ENCODE results near the gene SPAG16. TPM values are rescaled to one million over a fixed set of nuclear protein-coding genes. Genes with fewer than 3 reads are reported as not detected.
"Not testable (repeated sequence)": the region's sequence is repeated elsewhere in the genome, so short reads cannot be mapped to it uniquely, and the experiment has no call there.

Gene SPAG16
- total and polyA plus RNA-seq, 2 donors: 32.0 to 45.0 TPM

GRCh38 chr2:213678437-213679218 is 394.4 kb downstream of the SPAG16 start:
- no peaks in the 10 kb centered on the region for H3K27me3 ChIP-seq (ENCODE audit: control insufficient read depth in 2 of 2, insufficient read depth in 1 of 2, low read length in 1 of 2)
- no peak overlapping the region for H3K4me3 ChIP-seq (ENCODE audit: low read length in 2 of 2)
- H3K27ac ChIP-seq (ENCODE audit: low read depth in 1 of 2, low read length in 1 of 2): no peak overlapping the region
- no peak for DNase-seq (ENCODE audit: low read depth in 6 of 9, low spot score in 9 of 9)
- no peaks in the 10 kb centered on the region for H3K36me3 ChIP-seq (ENCODE audit: control insufficient read depth in 2 of 2, insufficient read depth in 2 of 2, low read length in 1 of 2)
- H3K9me3 ChIP-seq (ENCODE audit: control insufficient read depth in 2 of 2, insufficient read depth in 1 of 2, low read length in 1 of 2): no peaks in the 10 kb centered on the region
- 62% methylated on average over 6 of the region's 6 CpGs for WGBS
- no peaks in the 10 kb centered on the region for H3K4me1 ChIP-seq (ENCODE audit: control insufficient read depth in 2 of 2, insufficient read depth in 2 of 2, low read length in 2 of 2)

DNA sequence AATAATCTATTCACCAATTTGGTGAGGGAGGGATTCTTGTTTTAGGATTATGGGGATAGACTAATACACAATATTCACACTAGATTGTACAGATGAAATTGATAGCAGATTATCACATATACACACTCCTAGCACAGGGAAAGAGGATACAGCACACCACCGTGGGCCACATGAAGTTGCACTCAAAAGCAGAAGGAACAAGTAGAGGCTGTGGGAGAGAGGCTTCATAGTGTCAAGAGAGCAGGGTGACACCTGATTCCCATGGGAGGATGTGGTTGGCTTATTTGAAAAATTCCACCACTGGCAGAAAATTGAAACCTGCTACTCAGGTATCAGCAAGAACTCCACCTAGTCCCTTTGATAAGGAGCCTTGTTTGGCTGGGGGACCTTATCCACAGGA is 395.6 kb downstream of the SPAG16 start:
- H3K27ac ChIP-seq (ENCODE audit: low read depth in 1 of 2, low read length in 1 of 2): no peak overlapping the region
- no peak overlapping the region for H3K4me3 ChIP-seq (ENCODE audit: low read length in 2 of 2)
- no peaks in the 10 kb centered on the region for H3K9me3 ChIP-seq (ENCODE audit: control insufficient read depth in 2 of 2, insufficient read depth in 1 of 2, low read length in 1 of 2)
- WGBS: 65% methylated on average over 1 of the region's 1 CpG
- H3K36me3 ChIP-seq (ENCODE audit: control insufficient read depth in 2 of 2, insufficient read depth in 2 of 2, low read length in 1 of 2): no peaks in the 10 kb centered on the region
- no peaks in the 10 kb centered on the region for H3K27me3 ChIP-seq (ENCODE audit: control insufficient read depth in 2 of 2, insufficient read depth in 1 of 2, low read length in 1 of 2)
- H3K4me1 ChIP-seq (ENCODE audit: control insufficient read depth in 2 of 2, insufficient read depth in 2 of 2, low read length in 2 of 2): no peaks in the 10 kb centered on the region
- no peak for DNase-seq (ENCODE audit: low read depth in 6 of 9, low spot score in 9 of 9)

- DNase-seq (ENCODE audit: low read depth in 6 of 9, low spot score in 9 of 9): no peak
- H3K27ac ChIP-seq (ENCODE audit: low read depth in 1 of 2, low read length in 1 of 2): no peak overlapping the region
- no peaks in the 10 kb centered on the region for H3K36me3 ChIP-seq (ENCODE audit: control insufficient read depth in 2 of 2, insufficient read depth in 2 of 2, low read length in 1 of 2)
- H3K4me3 ChIP-seq (ENCODE audit: low read length in 2 of 2): no peak overlapping the region
- H3K9me3 ChIP-seq (ENCODE audit: control insufficient read depth in 2 of 2, insufficient read depth in 1 of 2, low read length in 1 of 2): no peaks in the 10 kb centered on the region
- 92% methylated on average over 2 of the region's 2 CpGs for WGBS
- no peaks in the 10 kb centered on the region for H3K4me1 ChIP-seq (ENCODE audit: control insufficient read depth in 2 of 2, insufficient read depth in 2 of 2, low read length in 2 of 2)
- no peaks in the 10 kb centered on the region for H3K27me3 ChIP-seq (ENCODE audit: control insufficient read depth in 2 of 2, insufficient read depth in 1 of 2, low read length in 1 of 2)
These were observed 398.0 kb downstream of the SPAG16 start for GRCh38 chr2:213682276-213682675.

GRCh38 chr2:213688133-213688532 is 403.9 kb downstream of the SPAG16 start:
- no peaks in the 10 kb centered on the region for H3K36me3 ChIP-seq (ENCODE audit: control insufficient read depth in 2 of 2, insufficient read depth in 2 of 2, low read length in 1 of 2)
- H3K9me3 ChIP-seq (ENCODE audit: control insufficient read depth in 2 of 2, insufficient read depth in 1 of 2, low read length in 1 of 2): no peaks in the 10 kb centered on the region
- no peaks in the 10 kb centered on the region for H3K4me1 ChIP-seq (ENCODE audit: control insufficient read depth in 2 of 2, insufficient read depth in 2 of 2, low read length in 2 of 2)
- H3K4me3 ChIP-seq (ENCODE audit: low read length in 2 of 2): no peak overlapping the region
- DNase-seq (ENCODE audit: low read depth in 6 of 9, low spot score in 9 of 9): no peak
- no peak overlapping the region for H3K27ac ChIP-seq (ENCODE audit: low read depth in 1 of 2, low read length in 1 of 2)
- H3K27me3 ChIP-seq (ENCODE audit: control insufficient read depth in 2 of 2, insufficient read depth in 1 of 2, low read length in 1 of 2): no peaks in the 10 kb centered on the region

DNA sequence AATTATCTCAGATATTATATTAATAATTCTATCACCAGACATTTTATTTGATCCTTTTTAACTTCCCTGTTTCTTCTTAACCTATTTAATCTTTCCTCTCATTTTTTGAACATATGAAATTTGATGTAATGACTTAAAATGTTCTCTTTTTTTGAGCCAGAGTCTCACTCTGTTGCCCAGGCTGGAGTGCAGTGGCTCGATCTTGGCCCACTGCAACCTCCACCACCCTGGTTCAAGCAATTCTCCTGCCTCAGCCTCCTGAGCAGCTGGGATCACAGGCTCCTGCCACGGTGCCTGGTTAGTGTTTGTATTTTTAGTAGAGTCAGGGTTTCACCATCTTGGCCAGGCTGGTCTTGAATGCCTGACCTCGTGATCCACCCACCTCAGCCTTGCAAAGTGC is 404.6 kb downstream of the SPAG16 start:
- H3K27ac ChIP-seq (ENCODE audit: low read depth in 1 of 2, low read length in 1 of 2); H3K36me3 ChIP-seq (ENCODE audit: control insufficient read depth in 2 of 2, insufficient read depth in 2 of 2, low read length in 1 of 2); H3K4me3 ChIP-seq (ENCODE audit: low read length in 2 of 2); DNase-seq (ENCODE audit: low read depth in 6 of 9, low spot score in 9 of 9); H3K27me3 ChIP-seq (ENCODE audit: control insufficient read depth in 2 of 2, insufficient read depth in 1 of 2, low read length in 1 of 2); H3K9me3 ChIP-seq (ENCODE audit: control insufficient read depth in 2 of 2, insufficient read depth in 1 of 2, low read length in 1 of 2); H3K4me1 ChIP-seq (ENCODE audit: control insufficient read depth in 2 of 2, insufficient read depth in 2 of 2, low read length in 2 of 2): not testable (repeated sequence)
- 90% methylated on average over 3 of the region's 3 CpGs for WGBS

- no peak overlapping the region for H3K4me3 ChIP-seq (ENCODE audit: low read length in 2 of 2)
- H3K9me3 ChIP-seq (ENCODE audit: control insufficient read depth in 2 of 2, insufficient read depth in 1 of 2, low read length in 1 of 2): no peaks in the 10 kb centered on the region
- no peak for DNase-seq (ENCODE audit: low read depth in 6 of 9, low spot score in 9 of 9)
- no peaks in the 10 kb centered on the region for H3K4me1 ChIP-seq (ENCODE audit: control insufficient read depth in 2 of 2, insufficient read depth in 2 of 2, low read length in 2 of 2)
- H3K27me3 ChIP-seq (ENCODE audit: control insufficient read depth in 2 of 2, insufficient read depth in 1 of 2, low read length in 1 of 2): no peaks in the 10 kb centered on the region
- WGBS: 87% methylated on average over 1 of the region's 1 CpG
- no peaks in the 10 kb centered on the region for H3K36me3 ChIP-seq (ENCODE audit: control insufficient read depth in 2 of 2, insufficient read depth in 2 of 2, low read length in 1 of 2)
- H3K27ac ChIP-seq (ENCODE audit: low read depth in 1 of 2, low read length in 1 of 2): no peak overlapping the region
These were observed 405.3 kb downstream of the SPAG16 start for GRCh38 chr2:213689585-213689984.

DNA sequence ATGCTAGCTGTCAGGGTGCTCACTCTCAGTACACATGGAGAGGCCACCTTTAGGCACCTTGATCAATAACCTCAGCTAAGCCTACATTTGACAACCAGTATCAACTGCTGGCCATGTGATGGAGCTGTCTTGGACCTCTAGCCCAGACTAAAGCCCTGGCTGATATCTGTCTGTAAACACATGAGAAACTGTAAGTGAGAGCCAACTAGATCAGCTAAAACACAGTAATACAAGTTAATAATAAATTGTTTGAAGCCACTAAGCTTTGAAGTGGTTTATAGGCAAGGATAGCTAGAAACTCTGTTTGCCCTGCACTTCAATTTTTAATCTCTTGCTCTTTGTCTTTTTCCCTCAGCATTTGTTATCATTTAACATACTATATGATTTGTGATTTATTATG is 407.1 kb downstream of the SPAG16 start:
- Histone ChIP-seq H3K9me3 (ENCODE audit: control insufficient read depth in 2 of 2, insufficient read depth in 1 of 2, low read length in 1 of 2) (no peaks in the 10 kb centered on the region), H3K36me3 (ENCODE audit: control insufficient read depth in 2 of 2, insufficient read depth in 2 of 2, low read length in 1 of 2) (no peaks in the 10 kb centered on the region), H3K4me3 (ENCODE audit: low read length in 2 of 2) (no peak overlapping the region), H3K27ac (ENCODE audit: low read depth in 1 of 2, low read length in 1 of 2) (no peak overlapping the region), H3K4me1 (ENCODE audit: control insufficient read depth in 2 of 2, insufficient read depth in 2 of 2, low read length in 2 of 2) (no peaks in the 10 kb centered on the region), H3K27me3 (ENCODE audit: control insufficient read depth in 2 of 2, insufficient read depth in 1 of 2, low read length in 1 of 2) (no peaks in the 10 kb centered on the region)
- no peak for DNase-seq (ENCODE audit: low read depth in 6 of 9, low spot score in 9 of 9)

DNA sequence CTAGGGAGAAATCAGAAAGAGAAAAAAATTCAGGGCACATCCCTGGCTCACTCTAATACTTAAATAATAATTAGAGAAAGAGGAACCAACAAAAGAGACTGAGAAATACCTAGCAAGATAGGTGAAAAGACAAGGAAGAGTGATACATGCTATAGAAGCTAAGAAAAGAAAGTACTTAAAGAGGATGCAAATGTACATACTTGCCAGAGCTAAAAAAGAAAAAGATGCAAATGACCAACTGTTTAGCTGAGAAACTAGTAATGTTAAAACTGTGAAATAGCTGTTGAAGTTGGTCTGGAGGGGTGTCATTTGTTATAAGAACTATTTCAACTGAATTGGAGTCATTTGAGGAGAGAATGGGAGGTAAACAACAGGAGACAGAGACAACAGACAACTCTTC is 412.2 kb downstream of the SPAG16 start:
- no peak for DNase-seq (ENCODE audit: low read depth in 6 of 9, low spot score in 9 of 9)
- Histone ChIP-seq H3K4me3 (ENCODE audit: low read length in 2 of 2) (no peak overlapping the region), H3K36me3 (ENCODE audit: control insufficient read depth in 2 of 2, insufficient read depth in 2 of 2, low read length in 1 of 2) (no peaks in the 10 kb centered on the region), H3K27ac (ENCODE audit: low read depth in 1 of 2, low read length in 1 of 2) (no peak overlapping the region), H3K27me3 (ENCODE audit: control insufficient read depth in 2 of 2, insufficient read depth in 1 of 2, low read length in 1 of 2) (no peaks in the 10 kb centered on the region), H3K9me3 (ENCODE audit: control insufficient read depth in 2 of 2, insufficient read depth in 1 of 2, low read length in 1 of 2) (peaks cover 0 to 6% of the 10 kb centered on the region in 2 donors), H3K4me1 (ENCODE audit: control insufficient read depth in 2 of 2, insufficient read depth in 2 of 2, low read length in 2 of 2) (no peaks in the 10 kb centered on the region)

GRCh38 chr2:213701365-213701764 is 417.1 kb downstream of the SPAG16 start:
- not testable (repeated sequence) for H3K27ac ChIP-seq (ENCODE audit: low read depth in 1 of 2, low read length in 1 of 2); DNase-seq (ENCODE audit: low read depth in 6 of 9, low spot score in 9 of 9); H3K4me1 ChIP-seq (ENCODE audit: control insufficient read depth in 2 of 2, insufficient read depth in 2 of 2, low read length in 2 of 2); H3K4me3 ChIP-seq (ENCODE audit: low read length in 2 of 2); H3K27me3 ChIP-seq (ENCODE audit: control insufficient read depth in 2 of 2, insufficient read depth in 1 of 2, low read length in 1 of 2); H3K36me3 ChIP-seq (ENCODE audit: control insufficient read depth in 2 of 2, insufficient read depth in 2 of 2, low read length in 1 of 2)
- peaks cover 0 to 12% of the 10 kb centered on the region in 2 donors for H3K9me3 ChIP-seq (ENCODE audit: control insufficient read depth in 2 of 2, insufficient read depth in 1 of 2, low read length in 1 of 2)
- WGBS: 96% methylated on average over 18 of the region's 18 CpGs

All from thymus (tissue), 11 donors.